Stimulated activated CD8-positive, alpha-beta memory T cell treated with anti-CD3 and anti-CD28 coated beads, Interleukin-12 subunit alpha, Interleukin-12 subunit beta, amount 100 ng/mL, for 24 hours (primary cell): ENCODE measurements around the gene HIPK2.

Source experiments
- DNase-seq: peaks from one replicate; pipeline ENCODE4 v3.0.0-alpha.2; 2020; ENCODE audit errors: extremely low read depth

Gene HIPK2

DNA sequence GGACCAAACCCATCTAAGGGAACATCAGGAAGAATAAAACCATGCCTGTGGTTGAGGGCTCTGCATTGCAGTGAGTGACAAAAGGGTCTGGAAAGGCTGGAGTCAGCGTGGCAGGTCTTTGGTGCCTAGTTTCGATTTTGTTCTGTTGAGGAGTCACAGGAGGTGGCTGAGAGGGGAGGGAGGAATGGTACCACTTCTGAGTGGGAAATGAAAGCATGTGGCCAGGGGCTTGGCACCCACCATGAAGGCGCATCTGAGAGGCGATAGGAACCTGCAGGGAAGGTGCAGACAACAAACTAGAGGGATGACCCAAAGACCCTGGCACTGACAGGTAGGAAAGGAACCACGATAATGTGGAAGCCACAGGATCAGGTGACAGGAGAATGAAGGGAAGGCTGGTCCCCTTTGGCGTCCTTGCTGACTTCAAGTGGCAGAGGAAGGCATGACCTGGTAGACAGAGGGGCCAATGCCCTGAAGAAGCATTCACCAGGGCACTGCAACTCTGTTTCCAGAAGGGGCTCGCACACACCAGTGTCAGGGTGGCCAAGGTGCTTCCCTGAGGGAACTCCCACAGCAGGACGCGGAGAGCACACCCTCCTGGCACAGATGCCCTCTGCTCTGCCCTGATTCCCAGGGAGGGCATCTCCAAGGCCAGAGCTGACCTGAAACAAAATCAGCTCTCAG, 41.7 kb downstream of the HIPK2 start:
- DNase-seq, result no peak

DNA sequence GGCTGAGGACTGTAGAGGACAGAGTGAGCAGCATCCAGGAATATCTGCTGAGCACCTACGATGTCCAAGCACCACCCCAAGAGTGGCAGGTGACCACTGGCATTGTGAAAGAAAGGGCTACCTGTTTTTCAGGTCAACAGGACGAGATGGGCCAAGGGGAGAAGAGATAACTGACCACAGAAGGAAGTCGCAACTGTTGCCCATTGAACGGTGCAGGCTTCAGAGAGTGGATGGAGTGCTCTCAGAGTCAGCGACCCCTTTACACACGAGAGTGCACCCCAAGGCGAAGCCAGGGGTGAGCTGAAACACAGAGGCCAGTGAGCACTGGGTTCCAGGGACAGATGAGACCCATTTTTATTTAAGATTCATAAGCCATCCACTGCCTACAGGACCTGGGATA, 42.3 kb downstream of the HIPK2 start:
- no peak for DNase-seq

DNA sequence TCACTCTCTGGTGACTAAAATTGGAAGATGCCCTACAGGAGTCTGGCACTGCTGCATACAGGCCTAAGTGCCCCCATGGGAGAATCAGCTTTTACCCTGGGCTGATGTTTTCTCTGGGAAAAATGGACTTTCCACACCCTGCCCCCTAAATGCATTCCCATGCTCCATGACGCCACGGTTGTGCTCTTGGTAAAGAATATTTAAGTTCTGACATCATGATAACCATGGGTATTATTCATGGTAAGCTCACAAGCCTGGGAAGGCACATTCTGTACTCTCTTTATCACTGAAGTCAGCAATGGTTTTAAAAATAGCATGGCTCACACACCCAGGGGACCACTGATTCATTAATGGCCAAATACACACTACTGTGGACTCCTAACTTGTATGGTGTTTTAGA, 43.4 kb downstream of the HIPK2 start:
- DNase-seq, result no peak

DNA sequence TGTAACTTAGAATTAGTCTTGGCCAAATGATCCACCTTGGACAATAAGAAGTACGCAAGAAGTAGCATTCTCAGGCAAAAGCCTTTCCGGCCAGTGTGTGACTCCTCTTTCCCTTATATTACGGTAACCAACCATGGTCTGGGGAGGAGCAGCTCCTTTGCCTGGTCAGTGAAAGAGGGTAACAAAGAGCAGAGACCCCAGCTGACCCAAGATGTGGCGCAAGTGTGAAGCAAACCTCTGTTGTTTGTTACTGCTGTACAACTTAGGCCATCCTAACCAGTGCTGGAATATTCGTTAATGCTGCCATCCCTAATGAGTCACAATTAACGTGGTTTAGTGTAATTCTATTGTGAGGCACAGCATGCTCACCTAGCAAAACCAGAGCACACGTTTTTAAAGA, 44.0 kb downstream of the HIPK2 start:
- DNase-seq, result no peak

DNA sequence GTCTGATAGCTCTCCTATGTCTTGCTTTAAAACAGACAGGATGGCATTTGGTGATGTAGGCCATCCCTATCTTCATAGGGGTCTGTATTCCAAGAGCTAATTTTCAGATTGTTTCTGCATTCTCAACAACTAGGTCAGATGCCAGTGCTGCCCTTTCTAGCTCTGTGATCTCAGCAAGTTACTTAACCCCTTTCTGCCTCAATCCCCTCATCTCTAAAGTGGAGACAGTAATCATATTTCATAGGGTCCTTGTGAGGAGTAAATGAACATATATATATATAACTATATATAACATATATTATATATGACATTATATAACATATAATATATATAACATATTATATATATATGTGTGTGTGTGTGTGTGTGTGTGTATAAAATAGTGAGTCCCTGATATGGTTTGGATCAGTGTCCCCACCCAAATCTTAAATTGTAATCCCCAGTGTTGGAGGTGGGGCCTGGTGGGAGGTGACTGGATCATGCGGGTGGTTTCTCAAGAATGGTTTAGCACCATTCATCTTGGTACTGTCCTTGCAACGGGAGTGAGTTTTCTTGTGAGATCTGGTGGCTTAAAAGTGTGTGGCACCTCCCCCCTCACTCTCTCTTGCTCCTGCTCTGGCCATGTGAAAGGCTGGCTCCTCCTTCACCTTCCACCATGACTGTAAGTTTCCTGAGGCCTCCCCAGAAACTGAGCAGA, 45.2 kb downstream of the HIPK2 start:
- no peak for DNase-seq

DNA sequence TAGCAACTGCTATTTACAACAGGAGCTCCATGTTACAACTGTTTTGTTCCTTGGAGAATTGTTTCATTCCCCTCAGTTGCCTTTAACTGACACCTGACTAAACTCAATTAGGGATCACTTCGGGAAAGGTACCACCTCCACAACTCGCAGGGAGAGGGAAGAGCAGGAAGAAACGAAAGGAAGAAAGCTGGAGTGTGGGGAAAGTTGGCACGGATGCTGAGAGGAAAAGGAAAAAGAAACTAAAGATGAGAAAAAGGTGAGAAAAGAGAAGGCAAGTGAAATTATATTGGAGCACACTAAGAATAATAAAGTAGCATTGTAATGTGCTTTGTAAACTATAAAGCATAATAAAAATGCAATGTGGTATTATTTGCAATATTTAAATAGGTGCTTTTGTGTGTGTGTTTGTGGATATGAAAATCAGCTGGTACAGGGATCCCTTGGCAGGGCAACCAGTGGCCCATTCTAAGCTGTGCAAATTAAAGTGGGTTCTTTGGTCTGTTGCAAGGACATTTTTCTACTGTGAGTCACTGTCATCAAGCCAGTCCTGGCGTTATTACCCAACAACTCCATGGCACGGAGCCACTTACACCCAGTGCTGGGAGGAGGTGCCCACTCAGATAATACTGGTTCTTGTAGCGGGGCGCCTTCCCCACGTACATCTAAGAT, 45.9 kb downstream of the HIPK2 start:
- no peak for DNase-seq

DNA sequence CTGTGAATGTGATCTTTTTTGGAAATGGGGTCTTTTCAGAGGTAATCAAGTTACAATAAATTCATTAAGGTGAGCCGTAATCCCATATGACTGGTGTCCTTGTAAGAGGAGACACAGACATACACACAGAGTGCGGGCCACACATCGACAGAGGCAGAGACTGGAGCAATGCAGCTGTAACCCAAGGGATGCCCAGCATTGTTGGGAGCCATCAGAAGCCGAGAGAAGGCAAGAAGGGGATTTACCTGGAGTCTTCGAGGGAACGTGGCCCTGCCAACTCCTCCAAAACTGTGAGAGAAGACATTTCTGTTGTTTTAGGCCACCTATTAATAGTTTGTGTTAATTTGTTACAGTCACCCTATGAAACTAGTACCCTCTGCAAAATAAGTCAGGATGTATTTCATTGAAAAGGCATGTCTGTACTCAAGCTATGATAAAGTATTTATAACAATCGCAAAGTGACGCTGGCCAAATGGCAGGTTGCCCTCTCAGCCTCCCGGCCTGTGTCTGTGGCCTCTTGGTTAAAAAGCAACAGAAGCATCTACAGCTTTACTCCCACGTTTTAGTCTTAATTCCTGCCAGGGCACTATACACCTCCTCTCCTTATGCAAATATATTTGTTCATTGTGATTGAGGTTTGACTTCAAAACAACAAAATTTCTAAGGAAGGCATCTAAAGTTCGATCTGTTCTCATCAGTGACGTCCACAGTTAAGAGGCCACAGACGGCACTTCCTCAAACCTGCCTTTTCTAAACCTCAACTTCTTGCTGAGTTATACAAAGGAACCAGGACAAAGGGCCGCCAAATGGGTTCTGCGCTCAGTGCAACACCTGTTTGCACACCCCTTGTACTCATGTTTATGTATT, 46.8 kb downstream of the HIPK2 start:
- DNase-seq, result no peak

DNA sequence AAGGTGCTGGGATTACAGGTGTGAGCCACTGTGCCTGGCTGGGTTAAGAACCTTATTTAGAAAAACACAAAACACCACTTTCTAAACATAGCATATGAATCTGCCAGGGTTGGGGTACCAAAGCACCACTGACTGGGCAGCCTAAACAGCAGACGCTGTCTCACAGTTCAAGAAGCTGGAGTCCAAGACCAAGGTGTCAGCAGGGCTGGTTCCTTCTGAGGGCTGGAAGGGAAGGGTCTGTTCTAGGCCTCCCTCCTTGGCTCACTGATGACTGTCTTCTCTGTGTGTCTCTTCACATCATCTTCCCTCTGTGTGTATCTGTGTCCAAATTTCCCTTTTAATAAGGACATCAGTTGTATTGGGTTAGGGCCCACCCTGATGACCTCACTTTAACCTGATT, 49.6 kb downstream of the HIPK2 start:
- no peak for DNase-seq

DNA sequence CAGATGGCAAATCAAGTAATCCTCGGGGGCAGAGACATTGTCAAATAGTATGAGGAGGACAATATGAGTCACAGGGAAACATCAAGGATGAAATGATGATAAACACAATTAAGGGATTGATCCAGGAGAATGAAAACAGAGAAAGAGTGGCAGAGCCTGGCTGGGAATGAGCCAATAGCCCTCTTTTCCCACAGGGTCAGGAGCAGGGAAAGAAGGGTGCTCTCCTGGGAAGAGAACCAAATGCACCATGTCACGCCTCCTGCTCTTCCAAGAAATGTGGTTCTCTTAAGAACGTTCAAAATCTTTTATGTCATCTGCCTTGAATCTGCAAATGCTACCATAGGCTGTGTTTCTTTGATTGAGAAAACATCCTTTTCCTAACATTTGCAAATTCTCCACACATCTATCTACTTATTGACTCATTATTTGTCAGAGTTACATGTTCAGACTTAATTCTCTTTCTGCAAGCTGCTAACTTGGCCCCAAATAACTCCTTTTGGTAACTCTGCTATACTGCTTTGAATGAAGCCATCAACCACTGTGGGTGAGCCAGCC, 50.6 kb downstream of the HIPK2 start:
- DNase-seq, result no peak

DNA sequence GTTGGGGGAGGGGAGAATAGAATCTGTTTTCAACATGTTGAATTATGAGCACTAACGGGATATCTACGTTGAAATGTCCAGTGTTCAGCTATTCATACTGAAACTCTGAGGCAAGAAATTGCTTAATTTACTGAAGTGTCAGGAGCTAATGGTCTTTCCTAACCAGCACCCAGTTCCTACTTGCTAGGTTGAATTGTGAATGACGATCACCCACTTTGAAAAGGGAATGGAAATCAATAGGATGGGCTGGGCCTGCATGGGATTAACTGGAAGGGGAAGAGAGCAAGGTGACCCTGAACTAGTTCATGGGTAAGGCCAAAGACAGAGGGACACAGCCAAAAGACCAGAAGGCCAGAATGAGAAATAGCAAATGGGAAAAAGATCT, 51.3 kb downstream of the HIPK2 start:
- DNase-seq, result no peak

DNA sequence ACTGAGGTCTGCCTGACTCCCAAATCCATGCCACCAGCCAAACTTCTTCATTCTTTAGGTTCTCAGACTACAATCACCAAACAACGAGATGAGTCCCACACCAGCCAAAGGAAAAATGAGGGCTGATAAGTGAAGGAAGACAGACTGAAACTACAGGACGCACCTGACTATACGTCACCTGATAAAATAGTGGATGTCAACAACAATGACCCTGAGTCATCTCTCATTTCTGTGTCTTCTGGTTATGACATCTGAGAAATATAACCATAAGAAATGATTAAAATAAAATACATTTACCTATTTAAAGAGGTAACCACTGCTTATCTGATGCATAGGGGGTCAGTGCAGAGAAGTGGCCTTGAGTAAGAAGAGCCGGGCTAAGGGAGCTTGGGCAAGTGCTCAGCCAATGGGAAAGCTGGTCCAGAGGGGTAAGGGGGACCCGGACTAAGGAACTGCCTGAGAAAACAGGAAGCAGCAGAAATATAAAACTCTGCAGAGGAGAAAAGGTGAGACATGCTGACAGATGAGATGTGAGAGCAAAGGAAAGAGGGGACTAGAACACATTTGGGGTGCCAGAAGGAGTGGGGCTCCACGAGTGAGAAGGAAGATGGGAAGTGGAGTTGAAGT, 51.8 kb downstream of the HIPK2 start:
- DNase-seq, result no peak

DNA sequence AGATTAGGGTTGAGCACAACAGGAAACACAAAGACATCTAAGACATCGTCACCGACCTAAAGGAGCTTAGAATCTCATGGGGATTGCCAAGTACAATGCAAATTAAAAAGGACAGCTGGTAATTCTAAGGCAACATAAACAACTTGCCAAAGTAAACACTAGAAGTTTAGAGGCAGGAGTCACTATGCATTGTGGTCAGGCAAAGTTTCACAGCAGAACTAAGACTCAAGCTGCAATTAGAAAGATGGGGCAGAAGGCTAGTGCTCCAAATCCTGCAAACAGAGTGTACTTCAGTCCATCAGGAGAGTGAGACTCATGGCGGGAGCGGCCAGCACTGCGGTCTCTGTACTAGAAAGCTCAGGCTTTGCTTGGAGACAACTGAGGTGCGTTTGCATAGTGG, 52.7 kb downstream of the HIPK2 start:
- DNase-seq, result no peak

DNA sequence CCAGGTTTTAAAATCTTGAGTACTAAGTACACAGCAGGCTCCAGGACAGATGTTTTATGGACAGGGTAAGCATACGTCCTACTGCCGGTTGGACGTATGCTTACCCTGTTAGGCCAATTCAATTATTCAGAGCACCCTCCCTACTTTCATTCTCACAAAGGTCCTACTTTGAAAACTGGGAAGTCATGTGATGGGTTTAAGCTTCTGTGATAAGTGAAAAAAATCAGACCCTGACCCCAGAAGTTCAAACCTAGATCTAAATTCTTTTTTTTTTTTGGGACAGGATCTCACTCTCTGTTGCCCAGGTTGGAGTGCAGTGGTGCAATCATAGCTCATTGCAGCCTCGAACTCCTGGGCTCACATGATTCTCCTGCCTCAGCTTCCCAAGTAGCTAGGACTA, 55.2 kb downstream of the HIPK2 start:
- no peak for DNase-seq

DNA sequence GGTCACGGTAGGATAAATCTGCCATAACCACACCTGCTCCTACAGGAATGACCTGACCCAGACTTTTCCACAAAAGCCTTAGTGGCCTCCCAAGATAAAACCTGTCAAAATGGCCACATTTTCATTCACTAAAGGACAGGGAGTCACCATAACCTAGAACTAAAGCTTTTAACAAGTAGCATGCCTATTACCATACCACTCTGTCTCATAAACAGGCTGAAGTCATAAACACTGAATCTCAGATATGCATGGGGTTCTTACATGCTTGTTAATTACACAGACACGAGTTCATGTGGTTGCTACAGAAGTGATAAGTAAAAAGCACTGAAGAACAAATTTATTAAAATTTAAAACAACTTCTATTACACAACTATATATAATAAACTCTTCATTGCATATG, 56.0 kb downstream of the HIPK2 start:
- no peak for DNase-seq

DNA sequence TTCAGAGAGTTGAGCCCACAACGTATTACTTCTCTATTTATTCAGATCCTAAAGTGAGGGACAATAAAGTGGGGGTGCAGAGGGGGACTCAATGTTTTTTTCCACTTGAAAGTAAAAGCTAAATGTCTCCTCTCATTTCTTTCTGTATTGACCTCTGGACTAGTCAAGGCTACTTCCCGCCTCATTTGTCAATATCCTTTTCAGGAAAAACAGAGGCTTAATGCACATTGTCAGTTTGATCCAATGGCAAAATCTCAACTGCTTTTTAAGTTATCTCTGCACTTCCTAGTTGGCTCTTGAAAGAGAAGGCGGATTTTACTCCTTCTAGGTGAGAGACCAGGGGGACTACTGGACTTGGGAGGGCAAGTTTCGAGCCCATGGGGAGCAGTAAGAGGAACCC, 56.4 kb downstream of the HIPK2 start:
- no peak for DNase-seq

DNA sequence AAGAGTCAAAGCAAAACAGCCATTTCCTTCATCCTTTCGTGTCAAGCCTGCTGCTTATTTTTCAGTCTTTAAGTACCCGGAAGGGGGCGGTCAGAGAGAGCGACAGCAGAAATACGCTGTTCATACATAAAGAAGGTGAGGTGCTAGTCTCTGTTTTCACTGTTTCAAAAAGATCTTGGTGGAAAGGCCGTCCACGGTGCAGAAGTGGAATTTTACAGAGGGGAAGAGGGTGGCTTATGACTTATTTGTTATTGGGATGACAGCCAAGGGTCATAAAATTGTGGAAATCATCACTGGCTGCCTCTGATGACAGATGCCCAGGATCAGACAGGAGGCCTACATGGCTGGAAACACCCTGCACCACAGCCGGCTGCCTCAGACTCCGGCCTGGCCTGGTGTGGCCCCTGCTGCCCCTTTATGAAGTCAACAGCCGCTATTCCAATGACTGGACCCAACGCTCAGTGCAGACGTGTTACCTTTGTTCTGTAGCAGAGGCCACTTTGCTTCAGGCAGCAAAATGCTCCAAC, 57.0 kb downstream of the HIPK2 start:
- no peak for DNase-seq

DNA sequence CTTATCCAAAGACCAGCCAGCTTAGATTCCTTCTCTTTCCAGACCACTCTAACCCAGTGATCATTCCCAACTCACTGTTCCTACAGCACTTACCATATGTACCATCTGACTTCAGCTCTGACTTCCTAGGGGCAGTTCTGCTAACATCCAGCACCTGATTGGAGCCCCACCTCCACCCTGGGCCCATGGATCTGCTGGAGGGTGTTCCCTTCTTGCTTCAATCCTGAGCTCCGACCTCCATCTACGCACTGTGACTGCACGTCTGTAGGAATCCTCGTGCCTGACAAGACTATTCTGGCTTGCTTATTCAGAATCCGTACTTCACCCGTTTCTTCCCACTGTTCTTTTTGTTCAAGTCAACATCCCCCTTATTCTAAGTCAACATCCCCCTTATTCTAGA, 57.6 kb downstream of the HIPK2 start:
- no peak for DNase-seq

DNA sequence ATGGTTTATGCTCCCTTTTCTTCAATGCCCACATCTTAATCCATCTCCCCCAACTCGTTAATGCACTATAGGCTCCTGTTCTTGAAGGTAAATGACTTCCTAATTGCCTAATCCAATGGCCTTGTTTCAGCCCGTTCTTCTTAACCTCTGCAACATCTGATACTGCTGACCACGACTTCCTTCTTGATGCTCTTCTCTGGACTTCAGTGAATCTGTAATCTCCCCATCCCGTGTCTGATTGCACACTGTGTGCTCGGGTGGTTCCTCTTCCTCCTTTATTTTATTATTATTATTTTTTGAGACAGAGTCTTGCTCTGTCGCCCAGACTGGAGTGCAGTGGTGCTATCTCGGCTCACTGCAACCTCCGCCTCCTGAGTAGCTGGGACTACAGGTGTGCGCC, 58.9 kb downstream of the HIPK2 start:
- DNase-seq, result no peak

DNA sequence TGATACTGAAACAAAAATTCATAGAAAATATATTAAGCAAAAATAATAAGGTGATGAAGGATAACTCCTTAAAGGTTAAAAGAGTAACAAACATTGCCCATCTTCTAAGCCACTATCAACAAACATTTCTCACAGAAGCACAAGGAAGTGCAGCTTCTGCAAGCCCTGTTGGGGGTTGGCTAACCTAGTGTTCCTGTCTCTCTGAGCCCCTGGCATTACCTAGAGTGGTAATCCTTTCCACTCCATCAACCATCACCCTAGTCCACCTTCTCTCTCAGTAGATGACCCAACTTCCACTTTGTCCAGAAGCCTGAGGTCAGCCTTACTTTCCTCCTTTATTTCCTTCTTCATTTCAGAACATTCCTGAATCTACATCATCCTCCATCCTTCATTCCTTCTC, 59.7 kb downstream of the HIPK2 start:
- no peak for DNase-seq

DNA sequence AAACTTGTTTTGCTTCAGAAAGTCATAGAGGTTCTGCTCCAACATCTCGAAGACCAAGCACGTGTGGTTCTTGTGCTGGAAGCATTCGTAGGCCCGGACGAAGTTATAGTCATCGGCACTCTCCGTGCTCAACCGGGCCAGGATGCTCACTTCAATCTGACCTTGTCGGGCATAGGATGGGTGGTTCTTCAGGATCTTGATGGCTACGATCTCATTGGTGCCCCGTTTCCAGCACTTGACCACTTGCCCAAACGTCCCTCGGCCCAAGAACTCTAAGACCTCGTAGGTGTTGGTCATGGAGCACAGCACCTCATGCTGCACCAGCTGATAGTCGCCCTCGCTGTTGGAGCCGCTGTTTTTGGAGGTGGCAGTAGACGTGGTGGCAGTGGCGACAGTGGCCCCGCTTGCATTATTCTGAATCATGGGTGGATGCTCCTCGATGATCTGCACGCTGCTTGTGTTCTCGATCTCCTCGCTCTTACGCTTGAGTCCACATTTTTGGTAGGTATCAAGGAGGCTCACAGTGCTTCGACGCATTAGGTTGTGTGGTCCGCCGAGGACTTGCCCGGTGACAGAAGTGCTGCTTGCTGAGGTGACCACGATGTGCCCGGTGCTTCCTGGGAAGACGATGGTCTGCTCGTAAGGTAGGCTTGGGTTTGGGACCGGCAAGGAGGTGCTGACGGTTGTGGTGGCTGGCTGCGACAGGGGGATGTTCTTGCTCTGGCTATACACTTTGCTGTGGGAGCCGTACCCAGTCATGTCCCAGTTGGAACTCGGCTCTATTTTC, 61.4 kb downstream of the HIPK2 start:
- no peak for DNase-seq
